Kidney capillary endothelial cell (primary cell): ENCODE data around the gene ZNF444.
"Not testable (repeated sequence)": the region's sequence is repeated elsewhere in the genome, so short reads cannot be mapped to it uniquely, and the experiment has no call there.

Experiments
- DNase-seq: peaks from one replicate; pipeline ENCODE4 v3.0.0-alpha.2; 2018; ENCODE audit warnings: low spot score

The ZNF444 gene

GRCh38 chr19:56147307-56147706, 6.2 kb downstream of the ZNF444 start:
- DNase-seq = no peak

GRCh38 chr19:56148096-56148495, 7.0 kb downstream of the ZNF444 start:
- DNase-seq = no peak

GRCh38 chr19:56148955-56149655, 8.0 kb downstream of the ZNF444 start:
- not testable (repeated sequence) for DNase-seq

- DNase-seq = no peak
Measured at GRCh38 chr19:56149656-56150038, 8.6 kb downstream of the ZNF444 start.

GRCh38 chr19:56150358-56150757, 9.3 kb downstream of the ZNF444 start:
- no peak for DNase-seq

- DNase-seq = no peak
Measured at GRCh38 chr19:56152644-56153043, 11.6 kb downstream of the ZNF444 start.

- peak; percentile 44 for DNase-seq
Measured at GRCh38 chr19:56153507-56153906, 12.4 kb downstream of the ZNF444 start.

GRCh38 chr19:56155124-56155687, 14.1 kb downstream of the ZNF444 start:
- no peak for DNase-seq

GRCh38 chr19:56156768-56157167, 15.7 kb downstream of the ZNF444 start:
- DNase-seq = no peak

- no peak for DNase-seq
Measured at GRCh38 chr19:56158170-56158757, 17.2 kb downstream of the ZNF444 start.

- no peak for DNase-seq
Measured at GRCh38 chr19:56159009-56159559, 18.0 kb downstream of the ZNF444 start.

GRCh38 chr19:56159622-56160271, 18.7 kb downstream of the ZNF444 start:
- no peak for DNase-seq

GRCh38 chr19:56161534-56161933, 20.4 kb downstream of the ZNF444 start:
- DNase-seq = no peak

GRCh38 chr19:56162258-56162657, 21.2 kb downstream of the ZNF444 start:
- DNase-seq = peak; percentile 36

GRCh38 chr19:56163097-56163496, 22.0 kb downstream of the ZNF444 start:
- DNase-seq = no peak

- no peak for DNase-seq
Measured at GRCh38 chr19:56167064-56167578, 26.0 kb downstream of the ZNF444 start.

- DNase-seq = peak; percentile 50
Measured at GRCh38 chr19:56170261-56170660, 29.2 kb downstream of the ZNF444 start.

- DNase-seq = no peak
Measured at GRCh38 chr19:56174086-56174485, 33.0 kb downstream of the ZNF444 start.

GRCh38 chr19:56174550-56174949, 33.5 kb downstream of the ZNF444 start:
- no peak for DNase-seq

- not testable (repeated sequence) for DNase-seq
Measured at GRCh38 chr19:56175861-56176307, 34.8 kb downstream of the ZNF444 start, which contains the start of gene GALP. TSS of gene GALP (plus strand) at chr19:56176008. CDS start at chr19:56177109, 1,101 bp downstream.

GRCh38 chr19:56176310-56176709, 35.2 kb downstream of the ZNF444 start:
- not testable (repeated sequence) for DNase-seq

GRCh38 chr19:56176881-56177280, 35.8 kb downstream of the ZNF444 start:
- DNase-seq = no peak
